PC-9 (cell line): ENCODE results near the gene ELMOD1. TPM values are rescaled to one million over a fixed set of nuclear protein-coding genes. Genes with fewer than 3 reads are reported as not detected.

Experiments used
- BruUV-seq: library from RNA; stranded (reverse); fragments of 400-500 nt; replicated peaks from 2 replicates; lab custom pipeline; 2021; lab: Mats Ljungman, UMichigan
- CTCF ChIA-PET: fragments of 300-600 bp; sonication (Branson Sonifier 250); formaldehyde crosslinking; loops from one replicate; lab custom pipeline; 2022; ENCODE audit warnings: antibody characterized with exemption; lab: Charles Lee
- POLR2A ChIA-PET: fragments of 300-600 bp; sonication (Branson Sonifier 250); formaldehyde crosslinking; loops from one replicate; lab custom pipeline; 2022; ENCODE audit warnings: antibody characterized with exemption; ENCODE audit not compliant: unreplicated experiment; lab: Charles Lee
- DNase-seq, 2 experiments: peaks; one replicate each; pipeline versions ENCODE4 v3.0.0 to v3.0.0-alpha.2; 2015 to 2022; ENCODE audit warnings: mixed read lengths in 1 of 2
- H2AFZ ChIP-seq: fragments of 200-600 bp; sonication (generic); 2 replicates; pipeline ENCODE4 v1.8.1; 2017; ENCODE audit warnings: antibody characterized with exemption
- H3F3A ChIP-seq: fragments of 200-600 bp; sonication (generic); 2 replicates; pipeline ENCODE4 v1.8.1; 2017; ENCODE audit warnings: antibody characterized with exemption, mild to moderate bottlenecking, low read depth; ENCODE audit not compliant: insufficient read depth
- H3K27ac ChIP-seq: fragments of 200-600 bp; sonication (generic); 2 replicates; pipeline ENCODE4 v1.6.1; 2016; ENCODE audit warnings: mixed run types
- H3K27me3 ChIP-seq: fragments of 200-600 bp; sonication (generic); 2 replicates; pipeline ENCODE4 v1.6.1; 2016; ENCODE audit warnings: low read depth, mixed run types; ENCODE audit not compliant: insufficient read depth
- H3K36me3 ChIP-seq: fragments of 200-600 bp; sonication (generic); 2 replicates; pipeline ENCODE4 v1.6.1; 2016; ENCODE audit warnings: low read depth, mixed run types
- H3K4me1 ChIP-seq: fragments of 200-600 bp; sonication (generic); replicated peaks from 2 replicates; pipeline ENCODE4 v1.6.1; 2016; ENCODE audit warnings: mixed run types; ENCODE audit not compliant: insufficient read depth
- H3K4me2 ChIP-seq: fragments of 200-600 bp; sonication (generic); 2 replicates; pipeline ENCODE4 v1.6.1; 2017; ENCODE audit warnings: mixed run types
- H3K4me3 ChIP-seq: fragments of 200-600 bp; sonication (generic); 2 replicates; pipeline ENCODE4 v1.6.1; 2016; ENCODE audit warnings: mixed run types
- H3K79me2 ChIP-seq: fragments of 200-600 bp; sonication (generic); 2 replicates; pipeline ENCODE4 v1.6.1; 2017; ENCODE audit warnings: low read depth, mixed run types
- H3K9me2 ChIP-seq: fragments of 200-600 bp; sonication (generic); 2 replicates; pipeline ENCODE4 v1.8.1; 2017; ENCODE audit warnings: mild to moderate bottlenecking; ENCODE audit not compliant: insufficient read depth
- H3K9me3 ChIP-seq: fragments of 200-600 bp; sonication (generic); 2 replicates; pipeline ENCODE4 v1.8.1; 2016; ENCODE audit warnings: low read depth; ENCODE audit not compliant: insufficient read depth
- H4K20me1 ChIP-seq: fragments of 200-600 bp; sonication (generic); 2 replicates; pipeline ENCODE4 v1.8.1; 2017; ENCODE audit not compliant: insufficient read depth
- CTCF ChIP-seq: fragments of 200-600 bp; sonication (generic); conservative IDR thresholded peaks from 2 replicates; pipeline ENCODE4 v1.6.1; 2017; ENCODE audit warnings: mixed run types, antibody characterized with exemption, mild to moderate bottlenecking, moderate library complexity
- EZH2 ChIP-seq: fragments of 200-600 bp; sonication (generic); IDR thresholded peaks from 2 replicates; pipeline ENCODE4 v1.8.0; 2017; ENCODE audit warnings: antibody characterized with exemption, low read depth
- intact Hi-C: fragments of 100-400 bp; cut with micrococcal nuclease; formaldehyde crosslinking; loops from one replicate; pipeline ENCODE4 v1.10.0; 2022; ENCODE audit not compliant: unreplicated experiment
- total RNA-seq: library from RNA; stranded (reverse); gene quantifications from 2 replicates; pipeline ENCODE4 v1.2.3, GENCODE V29; 2021

Gene ELMOD1
- total RNA-seq, 1 experiment from 2014 or later: not detected

- BruUV-seq: no TSS peak
- Histone ChIP-seq H3K27me3 (no peaks in the 10 kb centered on the region), H3K4me1 (no peaks in the 10 kb centered on the region), H3F3A (no peaks in the 10 kb centered on the region), H3K4me2 (no peak overlapping the region), H3K27ac (no peak overlapping the region), H3K79me2 (no peaks in the 10 kb centered on the region), H3K9me3 (no peaks in the 10 kb centered on the region), H2AFZ (no peak overlapping the region), H3K9me2 (no peaks in the 10 kb centered on the region), H4K20me1 (no peaks in the 10 kb centered on the region), H3K4me3 (no peak overlapping the region), H3K36me3 (no peaks in the 10 kb centered on the region)
- POLR2A ChIA-PET: interaction anchor here (0.7 kb wide), 1 partner anchor 266 kb away, joined by 5 read pairs; no protein-coding TSS in a partner anchor
- DNase-seq: no peak
- intact Hi-C loops: no loop called here
- CTCF ChIA-PET: no interaction called here
- TF ChIP-seq CTCF (no peak), EZH2 (no peak)
Measured at GRCh38 chr11:107621081-107621480, 30.1 kb downstream of the ELMOD1 start.

GRCh38 chr11:107623183-107623582 is 32.2 kb downstream of the ELMOD1 start:
- Histone ChIP-seq H3K4me3 (no peak overlapping the region), H3K79me2 (no peaks in the 10 kb centered on the region), H3K9me2 (no peaks in the 10 kb centered on the region), H3K27ac (no peak overlapping the region), H4K20me1 (no peaks in the 10 kb centered on the region), H3K9me3 (no peaks in the 10 kb centered on the region), H3K27me3 (no peaks in the 10 kb centered on the region), H2AFZ (peak overlapping the region; percentile 0; the same call in 1 of the 2 replicates), H3K36me3 (no peaks in the 10 kb centered on the region), H3K4me1 (no peaks in the 10 kb centered on the region), H3F3A (no peaks in the 10 kb centered on the region), H3K4me2 (no peak overlapping the region)
- DNase-seq: no peak
- TF ChIP-seq CTCF: no peak
- no peak for TF ChIP-seq EZH2
- no TSS peak for BruUV-seq
- ChIA-PET POLR2A (no interaction called here), CTCF (no interaction called here)
- intact Hi-C loops: no loop called here

GRCh38 chr11:107624983-107625684 is 34.2 kb downstream of the ELMOD1 start:
- no peaks in the 10 kb centered on the region for H3K79me2 ChIP-seq
- no peak for TF ChIP-seq CTCF
- no peak for TF ChIP-seq EZH2
- ChIA-PET POLR2A (interaction anchor here (0.7 kb wide), 1 partner anchor 15 kb away, joined by 6 read pairs; no protein-coding TSS in a partner anchor), CTCF (no interaction called here)
- no peak overlapping the region for H2AFZ ChIP-seq
- DNase-seq: no peak
- BruUV-seq: no TSS peak
- 0 out of 2 replicates have a peak, but pooled peaks cover 3% of the 10 kb centered on the region for H3K9me3 ChIP-seq
- no peaks in the 10 kb centered on the region for H4K20me1 ChIP-seq
- H3K4me2 ChIP-seq: no peak overlapping the region
- no peaks in the 10 kb centered on the region for H3F3A ChIP-seq
- H3K4me3 ChIP-seq: no peak overlapping the region
- H3K27me3 ChIP-seq: no peaks in the 10 kb centered on the region
- no peak overlapping the region for H3K27ac ChIP-seq
- intact Hi-C loops: no loop called here
- no peaks in the 10 kb centered on the region for H3K36me3 ChIP-seq
- H3K9me2 ChIP-seq: no peaks in the 10 kb centered on the region
- no peaks in the 10 kb centered on the region for H3K4me1 ChIP-seq
